Stimulated activated naive CD4-positive, alpha-beta T cell (primary cell): ENCODE data around the gene YWHAH.
A peak's percentile ranks its signal among the peaks of the same experiment; 100 is the strongest.

Experiments used
- DNase-seq, 6 experiments: peaks; one replicate each; lab custom pipeline; 2025; lab: John Stamatoyannopoulos, UW

The YWHAH gene

DNA sequence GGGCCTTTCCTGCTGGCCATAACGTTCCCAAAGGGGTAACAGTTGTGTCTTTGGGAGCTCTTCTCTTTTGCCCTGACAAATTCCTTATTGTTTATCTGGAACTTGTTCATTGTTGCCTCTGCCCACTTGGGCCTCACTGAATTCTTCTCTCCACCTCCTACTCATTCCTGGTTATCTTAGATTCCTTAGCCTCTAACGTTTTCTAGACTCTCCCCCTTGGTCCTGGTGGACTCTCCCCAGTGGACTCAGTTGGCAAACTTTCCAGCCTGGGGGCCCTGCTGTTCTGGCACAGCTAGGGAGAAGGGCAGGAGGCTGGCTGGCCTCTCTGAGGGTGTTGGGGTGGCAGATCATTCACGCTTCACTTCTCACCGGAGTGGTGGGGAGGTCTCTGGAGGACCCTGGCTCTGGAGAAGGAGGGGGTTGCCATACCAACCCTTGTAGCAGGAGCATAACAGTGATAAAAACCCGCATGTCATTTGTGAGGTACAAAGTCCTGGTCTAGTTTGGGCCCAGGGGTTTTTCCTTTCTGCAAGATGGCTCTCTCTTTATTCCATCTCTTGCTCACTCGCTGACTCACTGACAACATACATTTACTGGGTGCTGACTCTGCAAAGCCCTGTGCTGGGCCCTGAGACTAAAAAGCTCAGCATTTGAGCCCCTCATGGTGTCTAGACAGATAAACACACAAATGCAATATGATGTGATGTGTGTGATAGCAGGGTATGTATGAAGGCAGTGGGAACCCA lies 39.7 kb downstream of the YWHAH start:
- no peak for DNase-seq

DNA sequence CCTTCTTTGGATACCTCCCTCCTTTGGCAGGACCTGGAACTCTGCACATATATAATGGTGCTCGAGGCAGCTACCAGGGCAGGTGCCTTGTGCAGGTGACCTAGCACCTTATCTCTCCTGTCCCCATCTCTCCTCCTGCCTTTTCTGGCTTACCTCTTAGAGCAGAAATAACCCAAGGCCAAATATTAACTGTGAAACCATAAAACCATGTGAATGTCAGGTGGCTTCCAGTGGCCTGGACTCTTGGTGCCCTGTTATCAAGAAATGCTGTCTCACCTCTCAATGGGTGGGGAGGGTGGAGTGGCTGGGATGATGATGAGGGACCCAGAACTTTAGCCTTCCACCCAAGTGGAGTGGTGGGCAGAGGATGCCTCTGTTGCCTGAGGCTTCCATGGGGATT lies 42.9 kb downstream of the YWHAH start:
- no peak for DNase-seq

GRCh38 chr22:31991102-31991839 lies 46.9 kb downstream of the YWHAH start:
- no peak for DNase-seq

- no peak for DNase-seq
Observed at GRCh38 chr22:31995046-31995445, 50.7 kb downstream of the YWHAH start.

GRCh38 chr22:31995807-31996206 lies 51.5 kb downstream of the YWHAH start:
- DNase-seq, result no peak

- no peak for DNase-seq
Observed at GRCh38 chr22:31998784-31999385, 54.5 kb downstream of the YWHAH start.

DNA sequence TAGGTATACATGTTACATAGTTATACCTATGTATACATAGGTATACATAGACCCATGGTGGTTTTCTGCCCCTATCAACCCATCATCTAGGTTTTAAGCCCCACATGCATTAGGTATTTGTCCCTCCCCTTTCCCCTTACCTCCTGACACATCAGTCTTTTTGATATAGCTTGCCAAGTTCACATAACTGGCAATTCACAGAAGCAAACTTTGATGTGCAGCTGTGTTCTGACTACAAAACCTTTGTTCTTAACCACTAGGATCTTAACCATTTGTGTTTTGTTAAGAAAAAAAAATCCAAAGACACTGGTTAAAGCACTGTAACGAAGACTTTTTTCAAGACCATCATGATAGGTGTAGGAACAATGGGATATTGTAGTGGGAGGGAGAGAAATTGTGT lies 55.8 kb downstream of the YWHAH start:
- peak in 2 of 6 experiments; percentile 4 to 11 for DNase-seq

DNA sequence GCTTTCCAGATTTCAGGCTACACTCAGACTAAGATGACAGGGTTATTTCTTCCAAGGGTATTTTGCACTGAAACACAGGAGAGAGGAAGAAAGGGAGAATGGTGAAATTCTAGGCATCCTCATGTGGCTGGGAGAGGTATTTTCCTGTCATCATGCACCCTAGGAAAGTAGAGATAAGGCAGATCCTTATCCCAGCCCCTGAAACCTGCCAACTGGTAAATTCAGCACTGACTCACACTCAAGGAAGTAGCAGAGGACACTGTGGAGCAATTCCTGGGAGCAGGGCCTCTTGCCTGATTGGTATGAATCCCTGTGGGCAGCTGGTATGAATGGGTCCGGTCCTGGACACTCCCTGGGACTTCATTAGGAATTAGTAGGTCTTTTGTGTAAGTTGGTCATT lies 61.1 kb downstream of the YWHAH start:
- DNase-seq, result no peak
